ENCODE data around the gene ST8SIA2.

- no peak for TF ChIP-seq CTCF (conservative IDR thresholded peaks at IDR 0.05 in 1 of 2, IDR thresholded peaks at IDR 0.05 in 1 of 2; ENCODE audit: extremely low read depth in 1 of 2, insufficient read depth in 1 of 2, low read depth in 1 of 2, low read length in 2 of 2)
- no peak for TF ChIP-seq EZH2 (IDR thresholded peaks at IDR 0.05; ENCODE audit: borderline replicate concordance, low read length)
These were observed 13.6 kb downstream of the ST8SIA2 start for GRCh38 chr15:92407321-92407720.
